Cardiac muscle cell (in vitro differentiated cells and primary cell): ENCODE measurements around the gene WDR75. TPM values are rescaled to one million over a fixed set of nuclear protein-coding genes. Genes with fewer than 3 reads are reported as not detected.

Experiments
- DNase-seq, 2 donors: peaks; one replicate each; pipeline versions ENCODE4 v3.0.0 to v3.0.0-alpha.2; 2010 to 2017; ENCODE audit warnings: low read depth in 1 of 2, low spot score in 1 of 2
- H3K27ac ChIP-seq: fragments of 200-600 bp; sonication (generic); 2 replicates; pipeline ENCODE4 v1.5.1; 2016
- H3K27me3 ChIP-seq: fragments of 200-600 bp; sonication (generic); 2 replicates; pipeline ENCODE4 v1.6.0; 2016; ENCODE audit warnings: control low read depth
- H3K36me3 ChIP-seq: fragments of 200-600 bp; sonication (generic); 2 replicates; pipeline ENCODE4 v1.5.1; 2016; ENCODE audit warnings: control low read depth
- H3K4me1 ChIP-seq: fragments of 200-600 bp; sonication (generic); 2 replicates; pipeline ENCODE4 v1.8.1; 2017; ENCODE audit warnings: low read depth, mild to moderate bottlenecking, mixed run types
- H3K4me3 ChIP-seq: fragments of 200-600 bp; sonication (generic); 2 replicates; pipeline ENCODE4 v1.5.1; 2016; ENCODE audit warnings: mild to moderate bottlenecking
- H3K9me3 ChIP-seq: fragments of 200-600 bp; sonication (generic); 2 replicates; pipeline ENCODE4 v1.5.1; 2017; ENCODE audit warnings: low read depth, mild to moderate bottlenecking, control low read depth
- polyA plus RNA-seq: library from polyadenylated mRNA; unstranded; fragments of >200 nt; fragmentation: Nextera tagmentation; extraction: Ambion mirVana; gene quantifications from 2 replicates; pipeline ENCODE4 v1.2.1, GENCODE V29; 2016
- total RNA-seq: library from RNA; depleted of rRNA; stranded (reverse); fragments of >200 nt; gene quantifications from 2 replicates; pipeline ENCODE4 v1.2.3, GENCODE V29; 2016
- TF ChIP-seq, protein P1 (sequence below): IDR thresholded peaks from 2 replicates; pipeline ENCODE4 v1.5.1; 2012; ENCODE audit warnings: low read depth, mild to moderate bottlenecking, low read length

Gene WDR75
- total and polyA plus RNA-seq, 2 experiments from 2014 or later: 22.3 to 23.4 TPM

DNA sequence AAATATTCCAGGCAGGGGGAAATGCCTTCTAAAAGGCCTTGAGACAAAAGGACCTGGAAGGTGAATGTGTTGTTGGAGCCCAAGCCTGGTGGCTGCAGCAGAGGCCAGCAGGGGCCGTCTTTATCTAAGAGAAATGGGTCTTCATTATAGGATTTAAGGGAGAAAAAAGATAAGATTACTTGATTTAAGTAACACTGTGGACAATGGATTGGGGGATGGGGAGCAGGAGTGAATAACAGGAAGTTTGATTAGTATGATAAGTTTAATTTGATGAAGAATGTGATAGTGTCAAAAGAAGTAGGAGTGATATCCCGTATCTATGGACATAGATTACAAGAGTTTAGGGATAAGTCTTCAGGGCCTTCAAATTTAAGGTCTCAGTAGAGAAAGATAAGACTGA lies 64.2 kb downstream of the WDR75 start:
- TF ChIP-seq, protein P1, sequence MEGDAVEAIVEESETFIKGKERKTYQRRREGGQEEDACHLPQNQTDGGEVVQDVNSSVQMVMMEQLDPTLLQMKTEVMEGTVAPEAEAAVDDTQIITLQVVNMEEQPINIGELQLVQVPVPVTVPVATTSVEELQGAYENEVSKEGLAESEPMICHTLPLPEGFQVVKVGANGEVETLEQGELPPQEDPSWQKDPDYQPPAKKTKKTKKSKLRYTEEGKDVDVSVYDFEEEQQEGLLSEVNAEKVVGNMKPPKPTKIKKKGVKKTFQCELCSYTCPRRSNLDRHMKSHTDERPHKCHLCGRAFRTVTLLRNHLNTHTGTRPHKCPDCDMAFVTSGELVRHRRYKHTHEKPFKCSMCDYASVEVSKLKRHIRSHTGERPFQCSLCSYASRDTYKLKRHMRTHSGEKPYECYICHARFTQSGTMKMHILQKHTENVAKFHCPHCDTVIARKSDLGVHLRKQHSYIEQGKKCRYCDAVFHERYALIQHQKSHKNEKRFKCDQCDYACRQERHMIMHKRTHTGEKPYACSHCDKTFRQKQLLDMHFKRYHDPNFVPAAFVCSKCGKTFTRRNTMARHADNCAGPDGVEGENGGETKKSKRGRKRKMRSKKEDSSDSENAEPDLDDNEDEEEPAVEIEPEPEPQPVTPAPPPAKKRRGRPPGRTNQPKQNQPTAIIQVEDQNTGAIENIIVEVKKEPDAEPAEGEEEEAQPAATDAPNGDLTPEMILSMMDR: no peak
- Histone ChIP-seq H3K4me1 (peaks cover 7% of the 10 kb centered on the region), H3K9me3 (no peaks in the 10 kb centered on the region), H3K27ac (no peak overlapping the region), H3K4me3 (no peak overlapping the region), H3K27me3 (no peaks in the 10 kb centered on the region), H3K36me3 (no peaks in the 10 kb centered on the region)
- DNase-seq: no peak

DNA sequence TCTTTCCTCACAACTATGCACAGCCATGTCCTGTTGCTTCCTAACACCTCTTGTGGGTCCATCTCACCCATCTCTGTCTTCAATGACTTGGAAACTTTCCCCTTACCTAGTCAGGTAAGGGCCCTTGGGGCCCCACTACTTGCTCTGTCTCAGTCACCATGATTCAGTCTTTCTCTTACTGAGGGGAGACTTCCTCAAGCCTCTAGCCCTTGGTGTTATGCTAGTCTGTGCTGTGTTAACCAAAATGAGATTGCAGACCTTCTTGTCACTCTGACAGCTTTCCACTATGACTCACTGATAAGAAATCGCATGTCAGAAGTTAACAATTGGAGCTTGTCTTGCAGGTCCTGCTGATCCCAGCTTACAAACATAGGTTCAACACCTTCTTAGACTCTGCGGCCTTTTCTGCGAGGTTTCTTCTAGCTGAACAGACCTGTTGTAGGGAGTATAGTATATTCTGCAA lies 65.3 kb downstream of the WDR75 start:
- H3K4me1 ChIP-seq: peaks cover 7% of the 10 kb centered on the region
- DNase-seq: peak; percentile 35 to 54
- TF ChIP-seq, protein P1: no peak
- no peaks in the 10 kb centered on the region for H3K9me3 ChIP-seq
- no peak overlapping the region for H3K4me3 ChIP-seq
- no peaks in the 10 kb centered on the region for H3K36me3 ChIP-seq
- no peaks in the 10 kb centered on the region for H3K27me3 ChIP-seq
- no peak overlapping the region for H3K27ac ChIP-seq

DNA sequence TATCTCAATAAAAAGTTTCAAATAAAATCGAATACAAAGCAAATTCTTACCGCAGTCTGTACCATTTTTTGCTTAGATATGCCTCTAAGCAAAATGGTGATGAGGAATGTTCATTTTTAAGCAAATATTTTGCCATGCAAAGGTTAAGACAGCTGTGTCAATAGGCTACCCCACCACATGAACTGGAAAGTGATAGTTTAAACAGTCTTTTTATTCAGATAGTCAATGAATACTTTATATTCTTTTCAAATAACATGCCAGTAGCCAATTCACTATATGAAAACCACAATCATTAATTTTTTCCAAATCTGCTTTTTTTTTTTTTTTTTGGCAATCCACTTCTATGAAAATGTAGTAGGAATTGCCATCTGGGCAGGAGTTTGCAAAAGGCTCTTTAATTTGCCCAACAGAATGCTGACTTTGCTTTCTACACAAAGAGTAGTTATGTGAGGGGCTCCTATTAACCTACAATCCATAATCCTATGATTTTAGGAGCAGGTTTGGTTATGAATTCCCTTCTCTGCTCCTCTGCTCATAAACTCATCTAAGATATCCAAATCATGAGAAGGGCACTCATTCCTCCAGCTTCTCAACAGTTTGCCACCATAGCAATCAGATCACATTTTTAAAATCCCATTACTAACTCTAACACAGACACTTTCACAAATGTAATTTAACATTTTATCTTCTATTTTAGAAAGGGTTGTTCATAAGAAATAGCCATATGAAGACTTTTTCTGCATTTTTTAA lies 70.1 kb downstream of the WDR75 start:
- Histone ChIP-seq H3K4me1 (peaks cover 4% of the 10 kb centered on the region), H3K27ac (no peak overlapping the region), H3K36me3 (no peaks in the 10 kb centered on the region), H3K9me3 (no peaks in the 10 kb centered on the region), H3K4me3 (no peak overlapping the region), H3K27me3 (no peaks in the 10 kb centered on the region)
- DNase-seq: no peak
- TF ChIP-seq, protein P1: no peak

DNA sequence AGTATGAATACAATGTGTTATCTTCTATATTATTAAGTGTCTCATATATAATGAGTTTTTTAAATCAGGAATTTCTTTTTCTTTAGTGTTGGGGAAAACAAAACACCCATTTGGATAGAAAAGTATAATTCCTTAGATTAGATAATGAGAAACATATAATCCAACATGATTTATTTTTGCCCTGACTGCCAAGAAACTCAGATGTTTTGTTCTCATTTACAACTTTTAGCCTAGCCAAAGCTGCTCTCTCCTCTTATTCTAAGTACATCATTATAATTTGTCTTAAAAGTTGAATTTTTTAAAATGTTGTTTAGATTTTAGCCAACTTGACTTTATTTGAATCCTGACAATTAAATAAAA lies 70.7 kb downstream of the WDR75 start:
- Histone ChIP-seq H3K4me3 (no peak overlapping the region), H3K9me3 (no peaks in the 10 kb centered on the region), H3K27ac (no peak overlapping the region), H3K36me3 (no peaks in the 10 kb centered on the region), H3K4me1 (peaks cover under 1% of the 10 kb centered on the region), H3K27me3 (no peaks in the 10 kb centered on the region)
- TF ChIP-seq, protein P1: no peak
- no peak for DNase-seq

DNA sequence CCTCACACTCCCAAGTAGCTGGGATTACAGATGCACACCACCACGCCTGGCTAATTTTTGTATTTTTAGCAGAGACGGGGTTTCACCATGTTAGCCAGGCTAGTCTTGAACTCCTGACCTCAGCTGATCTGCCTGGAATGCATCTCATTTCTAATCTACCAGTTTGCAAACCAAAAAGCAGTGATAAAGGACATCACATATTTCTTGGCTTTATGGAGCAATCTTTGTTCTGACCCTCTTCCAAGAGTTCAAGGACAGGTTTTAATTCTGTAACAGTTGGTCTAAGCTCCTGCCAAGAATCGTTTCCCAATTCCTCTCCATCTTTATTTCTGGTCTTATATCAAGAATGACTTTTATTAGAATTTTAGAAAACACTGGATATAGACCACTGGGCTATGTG lies 71.6 kb downstream of the WDR75 start:
- Histone ChIP-seq H3K4me3 (no peak overlapping the region), H3K36me3 (no peaks in the 10 kb centered on the region), H3K27ac (no peak overlapping the region), H3K9me3 (no peaks in the 10 kb centered on the region), H3K27me3 (no peaks in the 10 kb centered on the region), H3K4me1 (no peaks in the 10 kb centered on the region)
- peak in 1 of 2 donors; percentile 53 for DNase-seq
- TF ChIP-seq, protein P1: no peak
